Lung (tissue), 12 donors: ENCODE results near the gene HOXA11. TPM values are rescaled to one million over a fixed set of nuclear protein-coding genes. Genes with fewer than 3 reads are reported as not detected.

Experiments
- ATAC-seq: fragments of 200-7000 bp; cut with Tn5 transposase; one replicate; pipeline ENCODE4 v1.9.1; 2020; ENCODE audit warnings: moderate number of reproducible peaks; ENCODE audit not compliant: insufficient read depth, low FRiP score
- DNase-seq, 3 donors: peaks; one replicate each; pipeline ENCODE4 v3.0.0-alpha.2; 2013 to 2017
- H3K27ac ChIP-seq, 2 donors: one replicate each; pipeline ENCODE4 v1.5.1; 2013; ENCODE audit warnings: mild to moderate bottlenecking in 2 of 2, moderate library complexity in 2 of 2, control low read depth in 1 of 2, inconsistent platforms in 1 of 2, low read depth in 1 of 2, low read length in 1 of 2
- H3K27me3 ChIP-seq, 3 donors: one replicate each; pipeline ENCODE4 v1.5.1; 2013; ENCODE audit warnings: low read length in 2 of 3; ENCODE audit not compliant: control insufficient read depth in 3 of 3, insufficient read depth in 3 of 3
- H3K36me3 ChIP-seq, 4 donors: one replicate each; pipeline ENCODE4 v1.5.1; 2013; ENCODE audit warnings: low read length in 4 of 4, mild to moderate bottlenecking in 1 of 4, moderate library complexity in 1 of 4; ENCODE audit not compliant: control insufficient read depth in 4 of 4, insufficient read depth in 4 of 4
- H3K4me1 ChIP-seq, 5 donors: one replicate each; pipeline ENCODE4 v1.5.1; 2013; ENCODE audit warnings: low read length in 5 of 5, mild to moderate bottlenecking in 2 of 5, moderate library complexity in 1 of 5; ENCODE audit not compliant: control insufficient read depth in 5 of 5, insufficient read depth in 5 of 5
- H3K4me3 ChIP-seq: one replicate; pipeline ENCODE4 v1.5.1; 2013; ENCODE audit warnings: mild to moderate bottlenecking, control low read depth, moderate library complexity
- H3K9ac ChIP-seq, 2 donors: one replicate each; pipeline ENCODE4 v1.5.1; 2013; ENCODE audit warnings: low read length in 2 of 2, control low read depth in 1 of 2; ENCODE audit not compliant: insufficient read depth in 1 of 2
- H3K9me3 ChIP-seq, 4 donors: one replicate each; pipeline ENCODE4 v1.5.1; 2013; ENCODE audit warnings: low read length in 3 of 4, mild to moderate bottlenecking in 1 of 4, moderate library complexity in 1 of 4; ENCODE audit not compliant: control insufficient read depth in 4 of 4, insufficient read depth in 3 of 4
- WGBS, 2 donors: extraction: QIAGEN DNeasy Blood & Tissue Kit; methylation state at CpG; one replicate each; pipeline ENCODE4 v1.1.7; 2013; 5-methylcytosine and 5-hydroxymethylcytosine counted together
- polyA plus RNA-seq, 2 donors: library from polyadenylated mRNA; stranded (reverse); fragments of 200-250 nt; gene quantifications; one replicate each; pipeline ENCODE4 v1.2.1, GENCODE V29; 2013
- total RNA-seq, 2 donors: library from RNA; depleted of rRNA in 1 of 2; stranded (reverse); fragments of >200 nt in 1 of 2; gene quantifications; one replicate each; pipeline ENCODE4 v1.2.1, GENCODE V29; 2014 to 2021
- TF ChIP-seq, protein P1 (sequence below): IDR thresholded peaks from 2 replicates; pipeline ENCODE4 v1.5.1; 2012; ENCODE audit warnings: mild to moderate bottlenecking; ENCODE audit errors: control extremely low read depth, extremely low read depth
- donor health status: control.
- donor health status: control.
- donor health status: Bipolar disorder and iron deficiency.
- donor health status: healthy.
- donor health status: DM: yes; HTN: yes; CAD: no.

HOXA11 gene
- total and polyA plus RNA-seq, 4 donors = not detected

DNA sequence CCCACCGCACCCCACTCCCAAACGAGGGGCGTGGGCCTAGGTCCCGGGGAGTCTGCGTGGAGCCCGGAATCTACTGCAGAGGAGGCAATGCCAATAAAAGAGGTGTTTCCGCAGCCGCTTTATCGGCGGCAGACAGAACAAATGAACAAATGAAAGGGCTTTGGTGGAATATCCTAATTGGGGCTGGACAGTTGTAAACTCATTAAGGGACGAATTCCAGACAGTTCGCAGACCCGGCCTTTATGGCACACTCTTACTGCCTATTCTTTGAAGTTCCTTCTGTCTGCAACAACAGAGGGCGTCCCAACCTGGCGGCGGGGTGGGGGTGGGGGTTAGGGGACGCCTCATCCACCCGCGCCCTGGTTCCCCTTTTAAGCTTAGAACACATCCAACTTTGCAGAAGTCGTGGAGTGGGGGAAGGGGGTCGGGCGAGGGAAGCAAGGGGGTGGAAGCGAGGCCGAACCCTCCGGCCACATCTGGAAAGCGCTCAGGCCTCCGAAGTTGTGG, 23.8 kb downstream of the HOXA11 start:
- no peaks in the 10 kb centered on the region for H3K36me3 ChIP-seq
- H3K9me3 ChIP-seq = no peaks in the 10 kb centered on the region
- no peak overlapping the region for H3K4me3 ChIP-seq
- ATAC-seq = no peak
- no peak overlapping the region for H3K27ac ChIP-seq
- TF ChIP-seq, protein P1, sequence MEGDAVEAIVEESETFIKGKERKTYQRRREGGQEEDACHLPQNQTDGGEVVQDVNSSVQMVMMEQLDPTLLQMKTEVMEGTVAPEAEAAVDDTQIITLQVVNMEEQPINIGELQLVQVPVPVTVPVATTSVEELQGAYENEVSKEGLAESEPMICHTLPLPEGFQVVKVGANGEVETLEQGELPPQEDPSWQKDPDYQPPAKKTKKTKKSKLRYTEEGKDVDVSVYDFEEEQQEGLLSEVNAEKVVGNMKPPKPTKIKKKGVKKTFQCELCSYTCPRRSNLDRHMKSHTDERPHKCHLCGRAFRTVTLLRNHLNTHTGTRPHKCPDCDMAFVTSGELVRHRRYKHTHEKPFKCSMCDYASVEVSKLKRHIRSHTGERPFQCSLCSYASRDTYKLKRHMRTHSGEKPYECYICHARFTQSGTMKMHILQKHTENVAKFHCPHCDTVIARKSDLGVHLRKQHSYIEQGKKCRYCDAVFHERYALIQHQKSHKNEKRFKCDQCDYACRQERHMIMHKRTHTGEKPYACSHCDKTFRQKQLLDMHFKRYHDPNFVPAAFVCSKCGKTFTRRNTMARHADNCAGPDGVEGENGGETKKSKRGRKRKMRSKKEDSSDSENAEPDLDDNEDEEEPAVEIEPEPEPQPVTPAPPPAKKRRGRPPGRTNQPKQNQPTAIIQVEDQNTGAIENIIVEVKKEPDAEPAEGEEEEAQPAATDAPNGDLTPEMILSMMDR = no peak
- DNase-seq = no peak
- peak overlapping the region in 1 of 2 donors; percentile 65 for H3K9ac ChIP-seq
- H3K27me3 ChIP-seq = peaks cover 3 to 93% (median 76%) of the 10 kb centered on the region in 3 donors
- 4 to 14% methylated on average over 24 to 27 of the region's 27 CpGs for WGBS, 2 donors
- H3K4me1 ChIP-seq = peaks cover 0 to 24% (median 5%) of the 10 kb centered on the region in 5 donors

DNA sequence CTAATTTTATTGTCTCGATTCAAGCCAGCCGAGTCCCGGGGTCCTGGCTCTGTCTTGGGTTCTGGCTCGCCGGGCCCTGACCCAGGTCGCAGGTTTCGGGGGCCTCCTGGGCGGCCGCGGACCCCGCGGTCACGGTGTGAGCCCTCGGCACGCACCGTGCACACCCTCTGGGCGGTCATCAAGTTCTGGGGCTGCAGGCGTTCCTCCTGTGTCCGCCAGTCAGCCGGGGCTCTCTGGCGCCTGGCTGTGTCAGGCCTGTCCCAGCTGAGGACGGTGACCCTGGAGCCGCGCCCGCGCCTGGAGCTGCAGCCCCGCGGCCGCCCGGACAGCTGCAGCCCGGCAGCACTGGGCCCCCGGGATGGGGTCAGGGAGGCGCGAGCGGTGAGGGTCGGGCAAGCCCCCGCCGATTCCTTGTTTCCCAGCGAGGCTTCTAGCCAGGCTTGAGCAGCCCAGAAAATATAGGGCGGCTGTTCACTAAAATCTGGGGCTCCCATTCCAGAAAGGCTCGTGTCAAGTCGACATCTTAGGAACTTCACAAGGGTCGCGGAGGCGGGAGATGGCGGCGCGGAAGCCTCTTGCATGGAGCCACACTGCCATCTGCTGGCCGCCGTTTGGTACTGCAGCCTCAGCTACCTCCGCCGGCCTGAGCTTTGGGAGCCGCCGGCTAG, 24.4 kb downstream of the HOXA11 start:
- Histone ChIP-seq H3K9me3 (no peaks in the 10 kb centered on the region), H3K9ac (peak overlapping the region in 1 of 2 donors; percentile 55), H3K36me3 (no peaks in the 10 kb centered on the region), H3K4me3 (peak overlapping the region; percentile 21), H3K27me3 (peaks cover 3 to 92% (median 71%) of the 10 kb centered on the region in 3 donors), H3K27ac (peak overlapping the region in 1 of 2 donors; percentile 51), H3K4me1 (peaks cover 0 to 19% (median 4%) of the 10 kb centered on the region in 5 donors)
- TF ChIP-seq, protein P1 = peak; percentile 99
- ATAC-seq (peak; percentile 92), DNase-seq (peak; percentile 92 to 95 (median 93))
- WGBS, 2 donors = 1 to 3% methylated on average over 54 of the region's 54 CpGs

DNA sequence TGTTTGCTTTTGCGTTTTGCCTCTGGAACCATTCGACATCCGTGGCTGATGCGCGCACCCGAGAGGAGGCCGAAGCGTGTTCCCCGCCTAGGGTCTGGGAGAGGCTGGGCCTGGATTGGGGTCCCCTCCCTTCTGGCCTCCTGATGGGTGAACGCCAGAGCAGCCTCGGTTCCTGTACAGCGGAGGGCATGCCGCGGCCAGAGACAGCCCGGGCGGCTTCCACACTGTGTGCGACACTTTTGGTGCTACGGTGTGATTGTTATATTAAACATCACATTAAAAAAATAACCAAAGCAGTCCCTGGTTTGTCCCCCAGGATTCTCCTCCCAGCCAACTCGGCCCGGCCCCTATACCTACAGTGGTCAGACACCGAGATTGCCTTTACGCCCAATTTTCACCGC, 24.9 kb downstream of the HOXA11 start:
- H3K4me3 ChIP-seq = no peak overlapping the region
- ATAC-seq (no peak), DNase-seq (peak in 1 of 3 donors; percentile 25)
- TF ChIP-seq, protein P1 = no peak
- peak overlapping the region in 1 of 2 donors; percentile 51 for H3K27ac ChIP-seq
- H3K9ac ChIP-seq = no peak overlapping the region
- no peaks in the 10 kb centered on the region for H3K36me3 ChIP-seq
- peaks cover under 1 to 92% (median 70%) of the 10 kb centered on the region in 3 donors for H3K27me3 ChIP-seq
- H3K9me3 ChIP-seq = no peaks in the 10 kb centered on the region
- H3K4me1 ChIP-seq = peaks cover 0 to 19% (median 3%) of the 10 kb centered on the region in 5 donors
- WGBS, 2 donors = 26 to 44% methylated on average over 23 of the region's 23 CpGs
